ENCODE results near the gene OR51B5. TPM values are rescaled to one million over a fixed set of nuclear protein-coding genes. Genes with fewer than 3 reads are reported as not detected.
"Not testable (repeated sequence)": the region's sequence is repeated elsewhere in the genome, so short reads cannot be mapped to it uniquely, and the experiment has no call there.

The OR51B5 gene
- total and polyA plus RNA-seq, 2 donors (not counting 1 experiment from before 2014, with no cell fraction given): 0.67 TPM; not detected in 1

DNA sequence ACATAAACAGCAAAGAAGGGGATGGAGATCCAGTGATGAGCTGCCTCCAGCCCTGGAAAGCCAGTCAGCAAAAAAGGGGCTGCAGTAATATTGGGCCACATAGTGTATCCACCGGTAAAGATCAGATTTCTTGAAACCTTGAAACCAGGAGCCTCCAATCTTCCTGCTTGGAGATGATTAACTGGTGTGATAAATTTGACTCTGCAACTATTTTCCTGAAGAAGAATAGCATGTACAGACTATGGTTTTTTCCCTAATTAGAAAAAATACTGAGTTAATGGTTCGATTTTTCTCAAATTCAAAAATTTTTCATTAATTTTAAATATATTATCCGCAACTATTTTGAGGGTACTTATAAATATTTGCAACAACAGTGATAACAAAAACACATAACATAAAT is 19.1 kb downstream of the OR51B5 start, which contains the start of gene OR51B2:
Gene OR51B2, minus strand, starts transcription at position 101 of the 400 bp plus-strand sequence. Its CDS starts 0 bp downstream, at position 101.
- no peak for TF ChIP-seq EZH2 (IDR thresholded peaks at IDR 0.05; ENCODE audit: borderline replicate concordance, insufficient read depth, low read depth, low read length, poor library complexity, severe bottlenecking)
- TF ChIP-seq, protein P1, sequence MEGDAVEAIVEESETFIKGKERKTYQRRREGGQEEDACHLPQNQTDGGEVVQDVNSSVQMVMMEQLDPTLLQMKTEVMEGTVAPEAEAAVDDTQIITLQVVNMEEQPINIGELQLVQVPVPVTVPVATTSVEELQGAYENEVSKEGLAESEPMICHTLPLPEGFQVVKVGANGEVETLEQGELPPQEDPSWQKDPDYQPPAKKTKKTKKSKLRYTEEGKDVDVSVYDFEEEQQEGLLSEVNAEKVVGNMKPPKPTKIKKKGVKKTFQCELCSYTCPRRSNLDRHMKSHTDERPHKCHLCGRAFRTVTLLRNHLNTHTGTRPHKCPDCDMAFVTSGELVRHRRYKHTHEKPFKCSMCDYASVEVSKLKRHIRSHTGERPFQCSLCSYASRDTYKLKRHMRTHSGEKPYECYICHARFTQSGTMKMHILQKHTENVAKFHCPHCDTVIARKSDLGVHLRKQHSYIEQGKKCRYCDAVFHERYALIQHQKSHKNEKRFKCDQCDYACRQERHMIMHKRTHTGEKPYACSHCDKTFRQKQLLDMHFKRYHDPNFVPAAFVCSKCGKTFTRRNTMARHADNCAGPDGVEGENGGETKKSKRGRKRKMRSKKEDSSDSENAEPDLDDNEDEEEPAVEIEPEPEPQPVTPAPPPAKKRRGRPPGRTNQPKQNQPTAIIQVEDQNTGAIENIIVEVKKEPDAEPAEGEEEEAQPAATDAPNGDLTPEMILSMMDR (IDR thresholded peaks at IDR 0.05): no peak
- Histone ChIP-seq H3K79me2 (ENCODE audit: control insufficient read depth, insufficient read depth, low read length) (no peaks in the 10 kb centered on the region), H3K4me3 (ENCODE audit: control extremely low read depth in 1 of 5, extremely low read depth in 1 of 5, insufficient read depth in 1 of 5, low read depth in 2 of 5, low read length in 4 of 5) (no peak within 1 kb of the TSS), H2AFZ (ENCODE audit: insufficient read depth, low read depth, low read length, poor library complexity, severe bottlenecking) (no peak within 1 kb of the TSS), H3K9ac (ENCODE audit: low read length) (no peak within 1 kb of the TSS), H3K27me3 (replicated peaks in 1 of 4; ENCODE audit: control extremely low read depth in 1 of 4, control insufficient read depth in 3 of 4, insufficient read depth in 4 of 4, low read length in 3 of 4) (no peaks in the 10 kb centered on the region), H3K9me3 (ENCODE audit: control extremely low read depth in 1 of 3, control insufficient read depth in 2 of 3, insufficient read depth in 1 of 3, low read length in 2 of 3) (no peaks in the 10 kb centered on the region), H3K27ac (ENCODE audit: low read length in 2 of 2) (no peak within 1 kb of the TSS), H3K4me1 (ENCODE audit: control insufficient read depth in 2 of 2, insufficient read depth in 2 of 2, low read length in 2 of 2) (no peaks in the 10 kb centered on the region), H3K36me3 (replicated peaks in 1 of 2; ENCODE audit: control extremely low read depth in 1 of 2, control insufficient read depth in 1 of 2, extremely low read depth in 1 of 2, insufficient read depth in 2 of 2, low read length in 1 of 2) (no peaks in the 10 kb centered on the region), H4K20me1 (ENCODE audit: control insufficient read depth, insufficient read depth, low read length, poor library complexity, severe bottlenecking) (no peaks in the 10 kb centered on the region), H3K4me2 (replicated peaks; ENCODE audit: low read depth, low read length, poor library complexity, severe bottlenecking) (no peak within 1 kb of the TSS)
- ChIA-PET POLR2A (no interaction called here), CTCF (no interaction called here)
- no peak within 1 kb of the TSS for H3K4me3 Mint-ChIP-seq
- H3K27me3 Mint-ChIP-seq: no peaks in the 10 kb centered on the region
- no peaks in the 10 kb centered on the region for H3K9me3 Mint-ChIP-seq (ENCODE audit: insufficient read depth)
- ATAC-seq (ENCODE audit: low read depth) (no peak), DNase-seq (no peak)
- no peaks in the 10 kb centered on the region for H3K4me1 Mint-ChIP-seq
- H3K27ac Mint-ChIP-seq: no peak within 1 kb of the TSS
- no CpG with 5 or more reads among the region's 3 CpGs for WGBS (ENCODE audit: insufficient coverage)
- intact Hi-C loops (cut with micrococcal nuclease): no loop called here

DNA sequence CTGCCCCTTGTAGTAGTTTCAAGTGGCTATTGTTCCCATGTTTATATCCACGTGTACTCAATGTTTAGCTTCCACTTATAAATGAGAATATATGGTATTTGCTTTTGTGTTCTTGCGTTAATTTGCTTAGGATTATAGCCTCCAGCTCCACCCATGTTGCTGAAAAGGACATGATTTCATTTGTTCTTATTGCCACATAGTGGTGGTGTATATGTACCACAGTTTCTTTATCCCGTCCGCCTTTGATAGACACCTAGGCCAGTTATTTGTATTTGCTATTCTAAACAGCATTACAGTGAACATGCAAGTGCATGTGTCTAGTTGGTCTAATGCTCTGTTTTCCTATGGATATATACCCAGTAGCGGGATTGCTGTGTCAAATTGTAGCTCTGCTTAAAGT is 26.0 kb downstream of the OR51B5 start:
- H4K20me1 ChIP-seq (ENCODE audit: control insufficient read depth, insufficient read depth, low read length, poor library complexity, severe bottlenecking): no peaks in the 10 kb centered on the region
- CTCF ChIA-PET: no interaction called here
- H2AFZ ChIP-seq (ENCODE audit: insufficient read depth, low read depth, low read length, poor library complexity, severe bottlenecking): no peak overlapping the region
- H3K27ac ChIP-seq (ENCODE audit: low read length in 2 of 2): no peak overlapping the region
- POLR2A ChIA-PET: no interaction called here
- no peaks in the 10 kb centered on the region for H3K9me3 ChIP-seq (ENCODE audit: control extremely low read depth in 1 of 3, control insufficient read depth in 2 of 3, insufficient read depth in 1 of 3, low read length in 2 of 3)
- TF ChIP-seq, protein P1 (IDR thresholded peaks at IDR 0.05): no peak
- no peak for TF ChIP-seq EZH2 (IDR thresholded peaks at IDR 0.05; ENCODE audit: borderline replicate concordance, insufficient read depth, low read depth, low read length, poor library complexity, severe bottlenecking)
- intact Hi-C loops (cut with micrococcal nuclease): no loop called here
- no peak for DNase-seq
- no peak overlapping the region for H3K9ac ChIP-seq (ENCODE audit: low read length)
- WGBS (ENCODE audit: insufficient coverage): no CpG with 5 or more reads among the region's 5 CpGs
- ATAC-seq (ENCODE audit: low read depth): no peak
- no peaks in the 10 kb centered on the region for H3K4me1 Mint-ChIP-seq
- H3K27me3 Mint-ChIP-seq: no peaks in the 10 kb centered on the region
- no peak overlapping the region for H3K4me3 ChIP-seq (ENCODE audit: control extremely low read depth in 1 of 5, extremely low read depth in 1 of 5, insufficient read depth in 1 of 5, low read depth in 2 of 5, low read length in 4 of 5)
- H3K79me2 ChIP-seq (ENCODE audit: control insufficient read depth, insufficient read depth, low read length): no peaks in the 10 kb centered on the region
- H3K9me3 Mint-ChIP-seq (ENCODE audit: insufficient read depth): peaks cover 2% of the 10 kb centered on the region
- H3K27me3 ChIP-seq (replicated peaks in 1 of 4; ENCODE audit: control extremely low read depth in 1 of 4, control insufficient read depth in 3 of 4, insufficient read depth in 4 of 4, low read length in 3 of 4): no peaks in the 10 kb centered on the region
- H3K4me3 Mint-ChIP-seq: no peak overlapping the region
- H3K4me2 ChIP-seq (replicated peaks; ENCODE audit: low read depth, low read length, poor library complexity, severe bottlenecking): no peak overlapping the region
- no peaks in the 10 kb centered on the region for H3K4me1 ChIP-seq (ENCODE audit: control insufficient read depth in 2 of 2, insufficient read depth in 2 of 2, low read length in 2 of 2)
- H3K36me3 ChIP-seq (replicated peaks in 1 of 2; ENCODE audit: control extremely low read depth in 1 of 2, control insufficient read depth in 1 of 2, extremely low read depth in 1 of 2, insufficient read depth in 2 of 2, low read length in 1 of 2): no peaks in the 10 kb centered on the region
- H3K27ac Mint-ChIP-seq: no peak overlapping the region

DNA sequence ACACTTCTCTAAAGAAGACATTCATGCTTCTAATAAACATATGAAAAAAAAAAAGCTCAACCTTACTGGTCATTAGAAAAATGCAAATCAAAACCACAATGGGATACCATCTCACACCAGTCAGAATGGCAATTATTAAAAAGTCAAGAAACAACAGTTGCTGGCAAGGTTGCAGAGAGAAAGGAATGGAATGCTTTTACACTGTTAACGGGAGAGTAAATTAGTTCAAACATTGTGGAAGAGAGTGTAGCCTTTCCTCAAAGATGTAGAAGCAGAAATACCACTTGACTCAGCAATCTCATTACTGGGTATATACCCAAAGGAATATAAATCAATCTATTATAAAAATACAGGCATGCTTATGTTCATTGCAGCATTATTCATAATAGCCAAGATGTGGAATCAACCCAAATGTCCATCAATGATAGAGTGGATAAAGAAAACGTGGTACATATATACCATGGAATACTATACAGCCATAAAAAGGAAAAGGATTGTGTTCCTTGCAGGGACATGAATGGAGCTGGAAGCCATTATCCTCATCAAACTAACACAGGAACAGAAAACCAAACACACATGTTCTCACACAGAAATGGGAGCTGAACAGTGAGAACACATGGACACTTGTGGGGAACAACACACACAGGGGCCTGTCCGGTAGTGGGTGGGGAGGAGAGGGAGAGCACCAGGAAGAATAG is 29.8 kb downstream of the OR51B5 start:
- intact Hi-C loops (cut with micrococcal nuclease); H3K4me1 Mint-ChIP-seq; H3K4me3 Mint-ChIP-seq; DNase-seq; H3K4me2 ChIP-seq (replicated peaks; ENCODE audit: low read depth, low read length, poor library complexity, severe bottlenecking); H3K4me1 ChIP-seq (ENCODE audit: control insufficient read depth in 2 of 2, insufficient read depth in 2 of 2, low read length in 2 of 2); POLR2A ChIA-PET; H3K27me3 Mint-ChIP-seq; H3K27me3 ChIP-seq (replicated peaks in 1 of 4; ENCODE audit: control extremely low read depth in 1 of 4, control insufficient read depth in 3 of 4, insufficient read depth in 4 of 4, low read length in 3 of 4); H3K36me3 ChIP-seq (replicated peaks in 1 of 2; ENCODE audit: control extremely low read depth in 1 of 2, control insufficient read depth in 1 of 2, extremely low read depth in 1 of 2, insufficient read depth in 2 of 2, low read length in 1 of 2); ATAC-seq (ENCODE audit: low read depth); H4K20me1 ChIP-seq (ENCODE audit: control insufficient read depth, insufficient read depth, low read length, poor library complexity, severe bottlenecking); H2AFZ ChIP-seq (ENCODE audit: insufficient read depth, low read depth, low read length, poor library complexity, severe bottlenecking); H3K9ac ChIP-seq (ENCODE audit: low read length); H3K79me2 ChIP-seq (ENCODE audit: control insufficient read depth, insufficient read depth, low read length); H3K4me3 ChIP-seq (ENCODE audit: control extremely low read depth in 1 of 5, extremely low read depth in 1 of 5, insufficient read depth in 1 of 5, low read depth in 2 of 5, low read length in 4 of 5); H3K9me3 ChIP-seq (ENCODE audit: control extremely low read depth in 1 of 3, control insufficient read depth in 2 of 3, insufficient read depth in 1 of 3, low read length in 2 of 3); H3K27ac Mint-ChIP-seq; H3K27ac ChIP-seq (ENCODE audit: low read length in 2 of 2); CTCF ChIA-PET; H3K9me3 Mint-ChIP-seq (ENCODE audit: insufficient read depth): not testable (repeated sequence)
- WGBS (ENCODE audit: insufficient coverage): no CpG with 5 or more reads among the region's 3 CpGs
